Nucleus accumbens (tissue), 56 donors: ENCODE results near the gene COL6A1.
"Not testable (repeated sequence)": the region's sequence is repeated elsewhere in the genome, so short reads cannot be mapped to it uniquely, and the experiment has no call there.

ENCODE experiments used
- DNase-seq, 56 donors: peaks; one replicate each; lab custom pipeline; 2025; lab: John Stamatoyannopoulos, UW

Gene COL6A1

GRCh38 chr21:45944601-45945000 is 37.0 kb upstream of the COL6A1 start:
- no peak for DNase-seq

GRCh38 chr21:45945066-45945867 is 36.3 kb upstream of the COL6A1 start:
- no peak for DNase-seq

GRCh38 chr21:45945868-45946210 is 35.7 kb upstream of the COL6A1 start:
- DNase-seq = no peak

GRCh38 chr21:45947296-45947695 is 34.3 kb upstream of the COL6A1 start:
- no peak for DNase-seq

- DNase-seq = no peak
These were observed 33.8 kb upstream of the COL6A1 start for GRCh38 chr21:45947716-45948255.

- DNase-seq = no peak
These were observed 32.9 kb upstream of the COL6A1 start for GRCh38 chr21:45948576-45949141.

DNA sequence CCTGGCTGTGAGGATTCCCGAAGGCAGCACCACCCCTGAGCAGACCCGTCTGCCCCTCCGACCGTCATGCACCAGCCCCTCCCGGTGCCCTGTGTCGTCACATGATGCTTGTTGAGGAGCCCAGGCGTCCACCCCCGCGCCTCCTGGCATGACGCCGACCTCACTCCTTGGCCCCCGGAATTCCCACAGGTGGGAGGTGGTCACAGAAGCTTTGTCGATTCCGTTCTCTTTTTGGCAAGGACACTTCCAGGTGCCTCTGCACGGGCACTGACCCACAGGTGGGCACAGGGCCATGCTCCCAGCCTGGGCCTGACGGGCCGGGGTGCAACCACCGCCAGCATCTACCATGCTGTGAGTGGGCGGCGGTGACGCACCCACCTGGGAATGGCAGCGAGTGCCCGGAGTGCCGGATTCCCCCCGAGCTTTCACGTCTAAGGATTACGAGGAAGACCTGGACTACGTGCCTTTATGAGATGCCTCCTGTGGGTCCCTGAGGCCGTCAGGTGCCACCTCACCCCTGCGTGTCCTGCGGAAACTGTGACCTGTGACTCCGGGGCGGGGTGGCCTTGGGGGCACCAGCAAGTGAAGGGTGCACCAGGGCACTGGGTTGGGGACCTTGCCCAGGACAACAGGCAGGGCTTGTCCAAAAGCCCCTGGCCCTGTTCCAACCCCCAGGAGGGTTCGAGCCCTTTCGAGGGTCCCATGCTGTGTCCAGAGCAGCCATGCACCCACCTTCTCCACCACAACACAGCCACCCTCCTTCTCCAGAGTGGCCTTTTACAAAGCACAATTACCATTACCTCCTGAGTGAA is 31.4 kb upstream of the COL6A1 start:
- no peak for DNase-seq

DNA sequence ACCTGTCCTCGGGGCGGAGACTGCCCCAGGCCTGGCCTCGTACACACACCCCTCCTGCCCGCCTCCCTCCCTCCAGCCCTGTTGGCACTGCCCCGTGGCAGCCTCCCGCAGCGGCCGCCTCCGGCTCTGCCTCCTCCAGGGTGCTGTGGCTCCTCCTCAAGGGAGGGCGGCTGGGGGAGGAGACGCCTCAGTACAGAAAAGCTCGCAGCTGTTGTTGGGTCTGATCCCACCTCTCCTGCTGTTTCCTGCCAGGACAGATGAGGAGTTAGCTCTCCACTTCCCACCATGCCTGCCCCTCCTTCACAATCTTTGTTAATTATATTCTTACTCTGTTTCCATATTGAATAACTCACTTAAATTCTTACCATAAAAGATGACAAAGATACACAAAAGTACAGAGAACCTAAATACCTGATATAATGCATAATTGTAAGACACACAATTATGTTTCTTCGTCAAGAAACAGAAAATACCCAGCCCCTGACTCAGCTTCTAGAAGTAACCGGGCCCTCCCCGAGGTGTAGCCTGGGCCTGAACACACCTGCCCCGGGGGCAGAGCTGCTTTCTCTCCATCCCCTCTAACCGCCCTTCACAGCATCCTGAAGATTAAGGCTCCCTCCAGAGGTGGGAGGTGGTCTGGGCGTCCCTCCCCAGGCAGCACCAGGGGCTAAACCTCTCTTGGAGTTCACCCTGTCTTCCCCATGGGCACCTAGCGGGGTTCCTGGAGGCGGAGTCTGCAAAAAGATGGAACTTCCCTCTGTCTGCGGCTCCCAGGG is 30.6 kb upstream of the COL6A1 start:
- no peak for DNase-seq

DNA sequence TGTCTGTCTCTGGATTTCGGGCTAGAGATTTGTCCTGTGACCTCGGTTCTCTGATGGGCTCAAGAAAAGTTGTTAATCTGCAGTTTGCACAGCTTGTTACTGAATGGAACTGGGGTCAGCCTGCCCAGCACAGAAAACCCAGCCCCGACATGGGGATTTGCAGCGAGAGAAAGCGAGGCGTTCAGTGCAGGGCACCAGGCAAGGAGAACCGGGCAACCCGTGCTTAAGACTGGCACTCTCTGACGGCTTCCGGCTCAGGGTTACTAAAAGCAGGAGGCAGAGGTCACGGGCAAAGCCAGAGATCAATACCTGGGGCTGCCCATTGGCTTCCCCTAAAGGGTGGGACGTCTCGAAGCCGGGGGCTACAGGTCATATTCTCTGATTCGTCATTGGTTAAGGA is 29.9 kb upstream of the COL6A1 start:
- no peak for DNase-seq

GRCh38 chr21:45952527-45952926 is 29.0 kb upstream of the COL6A1 start:
- DNase-seq = not testable (repeated sequence)

- no peak for DNase-seq
These were observed 28.6 kb upstream of the COL6A1 start for GRCh38 chr21:45952974-45953373.

GRCh38 chr21:45954261-45954660 is 27.3 kb upstream of the COL6A1 start:
- no peak for DNase-seq

DNA sequence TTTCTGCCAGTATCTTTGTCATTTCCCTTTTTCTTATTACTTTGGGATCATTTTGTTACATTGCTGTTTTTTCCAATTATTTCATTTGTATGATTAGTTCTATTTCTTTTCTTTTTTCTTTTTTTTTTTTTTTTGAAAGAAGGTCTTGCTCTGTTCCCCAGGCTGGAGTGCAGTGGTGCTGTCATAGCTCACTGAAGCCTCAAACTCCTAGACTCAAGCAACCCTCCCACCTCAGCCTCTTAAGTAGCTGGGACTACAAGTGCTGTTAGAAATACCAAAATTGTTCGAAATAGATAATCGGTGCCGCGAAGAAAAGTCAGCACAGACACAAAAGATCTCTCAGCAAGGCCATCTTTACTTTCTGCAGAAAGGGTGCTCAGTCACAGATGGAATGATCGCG is 26.6 kb upstream of the COL6A1 start:
- no peak for DNase-seq

GRCh38 chr21:45957551-45957950 is 24.0 kb upstream of the COL6A1 start:
- DNase-seq = no peak

DNA sequence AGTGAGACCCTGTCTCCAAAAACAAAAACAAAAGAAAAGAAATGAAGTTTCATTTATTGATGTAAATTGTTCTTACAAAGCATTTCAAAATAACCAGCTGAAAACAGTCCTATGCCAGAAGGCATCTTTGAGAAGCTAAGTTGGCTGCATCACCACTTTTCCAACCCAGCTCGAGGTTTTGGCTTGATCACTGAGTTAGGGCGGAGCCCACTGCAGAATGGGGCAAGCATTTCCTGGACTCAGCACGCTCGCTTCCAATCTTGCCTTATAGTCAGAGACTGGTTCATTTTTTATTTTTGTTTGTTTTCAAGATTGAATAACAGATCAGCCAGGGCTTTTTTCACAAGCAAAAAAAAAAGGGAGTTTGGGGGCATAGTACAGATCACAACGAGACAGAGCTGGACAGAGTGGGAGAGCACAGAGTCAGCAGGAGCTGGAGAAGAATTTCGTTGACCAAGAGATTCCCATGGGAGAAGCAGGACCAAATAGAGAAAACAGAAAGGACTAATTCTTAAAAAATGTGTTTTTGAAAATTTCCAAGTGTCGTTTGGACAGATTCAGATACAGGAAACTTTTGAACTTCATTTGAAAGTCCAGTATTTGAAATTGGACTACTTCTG is 23.5 kb upstream of the COL6A1 start:
- no peak for DNase-seq

DNA sequence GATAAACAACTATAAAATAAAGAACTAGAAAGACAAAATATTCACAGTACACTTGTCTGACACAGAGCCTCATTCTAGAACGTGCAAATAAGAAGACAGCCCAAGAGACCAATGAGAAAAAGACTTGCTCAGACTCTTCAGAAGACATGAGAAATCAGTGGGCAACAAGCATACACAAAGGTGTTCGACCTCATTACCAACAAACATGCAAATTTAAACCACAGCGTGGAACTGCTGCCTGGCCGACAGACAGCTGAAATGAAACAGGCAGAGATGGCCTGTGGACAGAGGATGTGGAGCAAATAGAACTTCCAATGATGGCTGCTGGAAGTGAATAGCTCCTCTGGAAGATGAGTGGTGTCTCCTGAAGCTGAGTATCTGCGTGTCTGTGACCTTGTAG is 22.4 kb upstream of the COL6A1 start:
- no peak for DNase-seq

- no peak for DNase-seq
These were observed 21.7 kb upstream of the COL6A1 start for GRCh38 chr21:45959779-45960390.

GRCh38 chr21:45961408-45961807 is 20.2 kb upstream of the COL6A1 start:
- not testable (repeated sequence) for DNase-seq

DNA sequence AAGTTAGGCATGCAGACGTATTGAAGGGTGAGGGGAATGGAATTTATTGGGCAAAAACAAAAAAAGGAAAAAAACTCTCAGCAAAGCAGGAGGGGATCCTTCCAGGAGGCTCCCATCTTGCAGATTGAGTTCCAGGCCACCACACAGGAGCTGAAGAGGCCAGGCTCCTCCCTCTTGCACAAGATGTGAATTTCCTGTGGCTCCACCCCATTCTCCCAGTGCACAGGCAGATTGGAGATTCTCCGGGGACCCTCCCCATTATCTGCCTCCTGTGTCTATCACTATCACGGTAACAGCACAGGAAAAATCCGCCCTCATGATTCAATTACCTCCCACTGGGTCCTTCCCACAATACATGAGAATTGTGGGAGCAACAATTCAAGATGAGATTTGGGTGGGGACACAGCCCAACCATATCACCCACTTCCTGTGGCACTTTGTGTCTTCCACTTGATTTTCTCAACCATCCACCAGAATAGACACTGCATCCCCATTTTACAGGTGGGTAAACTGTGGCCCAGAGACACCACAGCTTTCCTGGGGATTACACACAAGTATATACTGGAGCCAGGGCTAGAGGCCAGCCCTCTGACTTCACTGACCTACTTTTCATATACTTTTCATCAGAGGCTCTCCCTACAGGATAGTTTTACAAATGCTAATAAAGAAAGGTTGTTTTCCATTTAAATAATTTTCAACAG is 18.9 kb upstream of the COL6A1 start:
- DNase-seq = no peak
